NCI-H69 (cell line): ENCODE measurements around the gene SBF2.
A peak's percentile ranks its signal among the peaks of the same experiment; 100 is the strongest.
"Not testable (repeated sequence)": the region's sequence is repeated elsewhere in the genome, so short reads cannot be mapped to it uniquely, and the experiment has no call there.

Source experiments
- DNase-seq: peaks from one replicate; lab custom pipeline; 2025; lab: John Stamatoyannopoulos, UW

The SBF2 gene

DNA sequence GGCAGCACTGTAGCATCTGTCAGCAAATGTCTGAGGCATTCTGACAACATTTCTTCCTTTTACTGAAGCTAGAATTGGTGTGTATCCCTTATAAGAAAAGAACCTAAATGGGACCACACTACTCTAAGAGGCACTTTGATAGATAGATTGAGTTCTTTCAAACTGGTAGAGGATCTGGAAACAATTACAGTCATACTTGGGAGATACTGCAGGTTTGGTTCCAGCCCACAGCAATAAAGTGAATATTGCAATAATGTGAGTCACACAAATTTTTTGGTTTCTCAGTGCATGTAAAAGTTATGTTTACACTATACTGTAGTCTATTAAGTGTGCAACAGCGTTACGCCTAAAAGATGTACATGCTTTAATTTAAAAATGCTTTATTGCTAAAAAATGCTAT, 96.9 kb downstream of the SBF2 start:
- DNase-seq, result no peak

DNA sequence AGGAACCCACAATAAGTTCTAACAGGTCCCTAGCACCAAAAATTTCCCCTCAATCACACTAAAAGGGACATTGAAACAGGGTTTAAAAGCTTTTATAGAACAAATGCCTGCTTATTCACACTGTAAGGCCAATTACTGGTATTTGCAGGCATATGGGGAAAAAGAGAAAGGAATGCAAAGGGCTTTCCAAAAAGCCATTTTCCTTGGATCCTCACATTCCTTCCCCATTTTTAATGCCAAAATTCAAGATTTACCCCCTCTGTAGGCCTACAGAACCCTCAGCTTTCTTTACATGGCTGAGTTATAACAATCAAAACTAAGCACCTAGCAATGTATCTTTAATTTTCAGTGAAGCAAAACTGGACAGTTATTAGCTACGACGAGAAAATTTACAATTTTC, 102.0 kb downstream of the SBF2 start:
- no peak for DNase-seq

DNA sequence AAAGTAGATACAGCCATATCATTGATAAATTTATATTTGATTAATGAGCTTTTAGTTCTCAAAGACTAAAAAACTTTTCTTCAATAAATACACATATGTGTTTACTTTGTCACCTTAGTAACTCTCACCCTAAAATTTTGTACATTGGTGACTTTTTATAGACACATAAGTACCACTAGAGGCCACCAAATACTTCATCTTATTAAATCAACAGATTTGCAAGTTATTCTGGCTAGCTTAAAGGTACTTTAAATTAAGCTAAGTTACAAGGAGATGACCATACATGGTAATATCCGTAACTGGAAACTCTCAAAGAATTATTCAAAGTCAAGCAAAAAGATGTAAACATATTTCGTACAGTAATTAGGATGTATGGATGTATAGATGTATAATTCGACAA, 112.2 kb downstream of the SBF2 start:
- DNase-seq, result peak; percentile 21

DNA sequence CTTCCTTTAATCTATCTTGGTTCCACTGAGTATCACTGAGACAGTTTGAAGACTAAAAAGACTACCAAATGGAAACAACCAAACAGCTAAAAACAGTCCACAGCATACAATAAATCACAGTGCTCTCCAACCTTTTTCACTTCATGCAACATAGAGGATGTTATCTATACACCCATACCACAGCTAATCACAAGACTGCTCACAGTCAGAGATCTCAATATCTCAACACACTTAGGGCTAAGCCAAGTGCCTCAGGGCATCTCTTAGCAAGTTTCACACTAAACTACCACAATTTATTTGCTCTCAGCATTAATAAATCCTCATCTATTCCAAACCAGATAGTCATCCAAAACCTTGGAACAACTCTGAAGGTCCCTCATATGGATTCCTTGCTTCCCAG, 129.4 kb downstream of the SBF2 start:
- no peak for DNase-seq

DNA sequence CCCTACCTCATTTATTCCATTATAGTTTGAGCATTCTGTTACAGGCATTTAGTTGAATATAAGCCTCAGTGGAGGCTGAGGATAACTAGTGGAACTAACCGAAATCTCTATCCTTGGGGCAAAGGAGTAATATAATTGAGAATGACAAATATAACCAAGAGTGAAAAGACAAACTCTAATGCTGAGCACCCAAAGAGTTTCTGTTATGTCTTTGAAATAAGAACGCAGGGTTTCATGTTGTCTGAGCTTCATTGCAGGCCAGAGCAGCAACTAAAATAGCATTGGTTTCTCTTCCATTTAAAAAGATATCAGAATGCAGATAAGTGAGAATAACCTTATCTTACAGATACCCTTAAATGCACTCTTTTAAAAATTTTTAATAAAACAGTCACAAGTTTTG, 131.8 kb downstream of the SBF2 start:
- DNase-seq, result no peak

DNA sequence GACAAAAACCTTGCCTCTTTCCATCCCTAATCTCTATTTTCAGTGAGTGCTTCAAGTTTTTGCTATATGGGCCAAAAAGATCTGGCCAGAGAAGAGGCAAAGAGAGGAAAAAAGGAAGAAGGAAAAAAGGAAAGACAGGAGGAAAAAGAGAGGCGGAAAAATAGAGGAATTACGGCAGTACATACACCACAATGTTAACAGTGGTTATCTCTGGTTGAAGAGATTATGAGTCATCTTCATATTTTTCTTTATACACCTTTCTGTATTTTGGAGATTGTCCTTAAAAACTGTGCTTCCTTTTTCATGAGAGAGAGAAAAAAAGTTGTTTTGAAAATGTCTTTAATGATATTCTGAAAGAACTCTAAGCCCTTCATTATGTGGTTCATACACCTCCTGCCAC, 133.7 kb downstream of the SBF2 start:
- no peak for DNase-seq

- DNase-seq, result no peak
Observed at GRCh38 chr11:10158461-10158860, 135.6 kb downstream of the SBF2 start.

DNA sequence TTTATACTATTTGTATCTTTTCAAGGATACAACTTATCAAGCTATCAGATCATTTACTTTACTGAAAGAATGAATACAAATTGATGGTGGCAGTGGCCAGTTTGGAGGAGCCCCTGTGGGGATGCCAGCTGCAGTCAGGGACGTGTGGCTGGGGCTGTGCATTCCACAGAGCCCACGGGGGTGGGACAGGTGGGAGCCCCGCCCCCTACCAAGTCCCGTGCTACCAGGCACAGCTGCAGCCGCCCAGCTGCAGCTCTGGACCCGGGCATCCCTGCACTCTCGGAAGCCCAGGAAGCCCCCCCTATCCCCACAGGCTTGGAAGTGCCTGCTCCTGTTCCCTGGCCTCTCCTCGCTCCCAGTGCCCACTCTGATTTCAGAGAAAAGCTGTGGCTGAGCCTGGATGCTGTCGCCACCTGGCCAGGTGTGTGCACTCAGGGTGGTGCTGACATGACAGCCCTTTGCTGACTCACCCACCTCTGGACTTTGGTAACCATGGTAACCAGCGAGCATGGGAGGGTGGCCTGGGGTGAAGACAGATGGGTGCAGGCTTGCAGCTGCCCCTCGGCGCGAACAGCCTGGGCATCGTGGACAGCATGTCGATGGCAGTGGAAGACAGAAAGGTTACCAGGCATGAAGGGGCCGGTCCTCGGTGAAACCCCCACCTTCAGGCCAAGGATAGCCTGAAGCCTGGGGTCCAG, 138.1 kb downstream of the SBF2 start:
- peak; percentile 74 for DNase-seq

GRCh38 chr11:10150800-10151199, 143.2 kb downstream of the SBF2 start:
- no peak for DNase-seq

DNA sequence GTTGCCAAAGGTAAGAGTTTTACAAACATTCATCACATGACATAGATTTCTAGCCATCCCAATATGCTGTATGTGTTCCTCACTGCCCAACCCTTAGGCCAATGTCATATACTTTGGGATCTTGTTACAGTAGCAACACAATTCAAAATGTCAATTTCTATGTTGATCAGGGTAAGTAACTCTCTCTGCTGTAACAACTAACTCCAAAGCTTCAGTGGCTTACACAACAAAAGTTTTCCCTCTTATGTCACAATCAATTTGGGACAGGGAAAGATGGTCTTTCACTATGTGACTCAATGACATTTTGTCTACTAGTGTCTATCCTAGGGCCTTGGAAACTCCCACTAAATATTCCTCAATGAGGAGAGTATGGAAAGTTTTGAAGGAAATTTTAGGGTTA, 144.5 kb downstream of the SBF2 start:
- no peak for DNase-seq

- no peak for DNase-seq
Observed at GRCh38 chr11:10147195-10147594, 146.8 kb downstream of the SBF2 start.

- no peak for DNase-seq
Observed at GRCh38 chr11:10144954-10145353, 149.1 kb downstream of the SBF2 start.

GRCh38 chr11:10139656-10140055, 154.4 kb downstream of the SBF2 start:
- DNase-seq, result no peak

GRCh38 chr11:10139143-10139542, 154.9 kb downstream of the SBF2 start:
- DNase-seq, result no peak

DNA sequence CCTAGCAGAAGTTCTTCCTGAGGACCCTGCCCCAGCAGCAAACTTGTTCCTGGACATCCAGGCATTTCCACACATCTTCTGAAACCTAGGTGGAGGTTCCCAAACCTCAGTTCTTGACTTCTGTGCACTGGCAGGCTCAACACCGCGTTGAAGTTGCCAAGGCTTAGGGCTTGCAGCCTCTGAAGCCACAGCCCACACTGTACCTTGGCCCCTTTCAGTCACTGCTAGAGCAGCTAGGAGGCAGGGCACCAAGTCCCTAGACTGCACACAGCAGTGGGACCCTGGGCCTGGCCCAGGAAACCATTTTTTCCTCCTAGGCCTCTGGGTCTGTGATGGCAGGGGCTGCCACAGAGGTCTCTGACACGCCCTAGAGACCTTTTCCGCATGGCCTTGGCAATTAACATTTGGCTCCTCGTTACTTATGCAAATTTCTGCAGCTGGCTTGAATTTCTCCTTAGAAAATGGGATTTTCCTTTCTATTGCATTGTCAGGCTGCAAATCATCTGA, 159.0 kb downstream of the SBF2 start:
- DNase-seq, result no peak

DNA sequence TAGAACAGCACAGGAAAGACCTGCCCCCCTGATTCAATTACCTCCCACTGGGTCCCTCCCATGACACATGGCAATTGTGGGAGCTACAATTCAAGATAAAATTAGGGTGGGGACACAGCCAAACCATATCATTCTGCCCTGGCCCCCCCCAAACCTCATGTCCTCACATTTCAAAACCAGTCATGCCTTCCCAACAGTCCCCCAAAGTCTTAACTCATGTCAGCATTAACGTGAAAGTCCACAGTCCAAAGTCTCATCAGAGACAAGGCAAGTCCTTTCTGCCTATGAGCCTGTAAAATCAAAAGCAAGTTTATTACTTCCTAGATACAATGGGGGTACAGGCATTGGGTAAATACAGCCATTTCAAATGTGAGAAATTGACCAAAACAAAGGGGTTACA, 159.8 kb downstream of the SBF2 start:
- not testable (repeated sequence) for DNase-seq

DNA sequence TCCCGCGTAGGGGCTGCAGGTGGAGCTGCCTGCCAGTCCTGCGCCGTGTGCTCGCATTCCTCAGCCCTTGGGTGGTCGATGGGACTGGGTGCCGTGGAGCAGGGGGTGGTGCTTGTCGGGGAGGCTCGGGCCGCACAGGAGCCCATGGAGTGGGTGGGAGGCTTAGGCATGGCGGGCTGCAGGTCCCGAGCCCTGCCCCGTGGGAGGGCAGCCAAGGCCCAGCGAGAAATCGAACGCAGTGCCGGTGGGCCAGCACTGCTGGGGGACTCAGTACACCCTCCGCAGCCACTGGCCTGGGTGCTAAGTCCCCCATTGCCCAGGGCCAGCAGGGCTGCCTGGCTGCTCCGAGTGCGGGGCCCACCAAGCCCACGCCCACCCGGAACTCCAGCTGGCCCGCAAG, 160.8 kb downstream of the SBF2 start:
- DNase-seq, result not testable (repeated sequence)

- no peak for DNase-seq
Observed at GRCh38 chr11:10130875-10131274, 163.1 kb downstream of the SBF2 start.

DNA sequence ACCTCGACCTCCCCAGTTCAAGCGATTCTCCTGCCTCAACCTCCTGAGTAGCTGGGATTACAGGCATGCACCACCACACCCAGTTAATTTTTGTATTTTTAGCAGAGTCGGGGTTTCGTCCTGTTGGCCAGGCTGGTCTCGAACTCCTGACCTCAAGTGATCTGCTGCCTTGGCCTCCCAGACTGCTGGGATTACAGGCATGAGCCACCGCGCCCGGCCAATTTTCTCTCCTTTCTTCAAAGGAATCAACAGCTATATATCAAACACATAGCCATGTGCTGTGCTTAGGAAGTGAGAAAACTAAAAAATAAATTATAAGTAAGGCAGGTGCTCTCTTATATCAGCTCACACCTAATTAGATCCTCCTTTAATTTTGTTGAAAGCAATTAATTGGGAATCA, 164.8 kb downstream of the SBF2 start:
- not testable (repeated sequence) for DNase-seq

GRCh38 chr11:10125522-10126133, 168.4 kb downstream of the SBF2 start:
- no peak for DNase-seq

GRCh38 chr11:10122326-10123197, 171.5 kb downstream of the SBF2 start:
- DNase-seq, result no peak

DNA sequence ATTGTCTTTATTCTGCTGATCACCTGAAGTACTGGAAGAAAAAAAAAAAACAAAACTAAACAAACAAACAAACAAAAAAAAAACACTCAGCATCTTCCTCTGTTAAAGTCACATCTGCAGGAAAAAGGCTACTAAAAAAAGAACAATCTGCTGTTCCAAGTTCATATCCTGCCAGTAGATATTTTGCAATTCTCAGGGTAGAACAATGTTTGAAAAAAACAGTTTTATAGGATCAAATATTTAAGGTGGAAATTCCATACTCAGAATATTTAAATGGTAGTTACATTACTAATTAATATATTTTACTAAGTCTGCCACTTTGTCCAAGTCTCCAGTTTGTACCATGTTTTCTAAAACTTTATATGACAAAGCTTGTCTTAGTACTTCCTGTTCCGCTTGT, 175.2 kb downstream of the SBF2 start:
- no peak for DNase-seq
